C4-2B (cell line): ENCODE data around the gene OR1Q1.

Source experiments
- ZFX ChIP-seq: fragments of 450-650 bp; IDR thresholded peaks from 2 replicates; pipeline ENCODE4 v1.6.1; 2017
- TF ChIP-seq, protein P1 (sequence below): fragments of 450-650 bp; conservative IDR thresholded peaks from 2 replicates; pipeline ENCODE4 v1.5.1; 2017; ENCODE audit warnings: mild to moderate bottlenecking

DNA sequence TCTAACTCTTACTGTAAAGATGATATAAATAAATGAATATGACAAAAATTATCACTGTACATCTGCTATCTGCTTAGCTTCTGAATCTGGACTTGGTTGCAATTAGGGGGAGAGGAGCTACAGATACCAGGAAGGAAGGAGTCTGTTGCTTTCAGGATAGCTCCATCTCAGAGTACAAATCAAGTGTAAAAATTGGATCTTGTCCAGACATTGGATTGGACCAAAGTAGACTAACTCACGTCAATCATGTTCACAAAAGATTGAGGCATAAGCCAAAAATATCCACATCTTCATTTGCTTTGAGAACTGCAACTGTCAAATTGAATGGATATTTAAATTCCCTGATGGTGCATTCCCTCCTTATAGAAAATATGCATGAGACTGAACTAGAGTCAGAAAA lies 8.8 kb upstream of the OR1Q1 start:
- TF ChIP-seq, protein P1, sequence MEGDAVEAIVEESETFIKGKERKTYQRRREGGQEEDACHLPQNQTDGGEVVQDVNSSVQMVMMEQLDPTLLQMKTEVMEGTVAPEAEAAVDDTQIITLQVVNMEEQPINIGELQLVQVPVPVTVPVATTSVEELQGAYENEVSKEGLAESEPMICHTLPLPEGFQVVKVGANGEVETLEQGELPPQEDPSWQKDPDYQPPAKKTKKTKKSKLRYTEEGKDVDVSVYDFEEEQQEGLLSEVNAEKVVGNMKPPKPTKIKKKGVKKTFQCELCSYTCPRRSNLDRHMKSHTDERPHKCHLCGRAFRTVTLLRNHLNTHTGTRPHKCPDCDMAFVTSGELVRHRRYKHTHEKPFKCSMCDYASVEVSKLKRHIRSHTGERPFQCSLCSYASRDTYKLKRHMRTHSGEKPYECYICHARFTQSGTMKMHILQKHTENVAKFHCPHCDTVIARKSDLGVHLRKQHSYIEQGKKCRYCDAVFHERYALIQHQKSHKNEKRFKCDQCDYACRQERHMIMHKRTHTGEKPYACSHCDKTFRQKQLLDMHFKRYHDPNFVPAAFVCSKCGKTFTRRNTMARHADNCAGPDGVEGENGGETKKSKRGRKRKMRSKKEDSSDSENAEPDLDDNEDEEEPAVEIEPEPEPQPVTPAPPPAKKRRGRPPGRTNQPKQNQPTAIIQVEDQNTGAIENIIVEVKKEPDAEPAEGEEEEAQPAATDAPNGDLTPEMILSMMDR = no peak
- TF ChIP-seq ZFX = no peak
